ENCODE results near the gene NSUN5. TPM values are rescaled to one million over a fixed set of nuclear protein-coding genes. Genes with fewer than 3 reads are reported as not detected.
"Not testable (repeated sequence)": the region's sequence is repeated elsewhere in the genome, so short reads cannot be mapped to it uniquely, and the experiment has no call there.

Gene NSUN5
- total and polyA plus RNA-seq, 2 experiments from 2014 or later = 21.1 to 25.5 TPM

DNA sequence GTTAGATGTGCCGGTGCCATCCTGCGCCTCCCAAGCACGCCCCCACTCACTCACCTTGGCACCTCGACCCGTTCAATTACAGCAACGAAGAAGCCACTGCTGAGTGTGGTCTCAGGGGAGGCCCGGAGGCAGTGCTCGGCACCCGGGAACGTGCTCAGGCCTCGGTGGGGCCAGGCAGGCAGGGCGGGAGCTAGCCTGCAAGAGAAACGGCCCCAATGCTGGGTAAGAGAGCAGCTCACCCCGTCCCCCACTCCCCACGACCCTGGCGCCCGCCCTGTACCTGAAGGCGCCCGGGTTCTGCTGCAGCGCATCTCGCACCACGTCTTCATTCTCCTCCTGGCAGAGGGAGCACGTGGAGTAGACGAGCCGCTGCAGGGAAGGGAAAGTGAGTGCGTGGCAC lies 5.1 kb downstream of the NSUN5 start:
- TF ChIP-seq EZH2 (IDR thresholded peaks at IDR 0.05; ENCODE audit: insufficient read depth, poor library complexity, severe bottlenecking) (no peak), EZH2phosphoT487 (IDR thresholded peaks at IDR 0.05; ENCODE audit: insufficient read depth, low read depth) (no peak)
- H4K20me1 ChIP-seq (ENCODE audit: insufficient read depth) = no peaks in the 10 kb centered on the region
- no peaks in the 10 kb centered on the region for H3K4me1 ChIP-seq (ENCODE audit: insufficient read depth)
- no peak overlapping the region for H2AFZ ChIP-seq
- H3K9me3 ChIP-seq (ENCODE audit: low read depth) = no peaks in the 10 kb centered on the region
- no peak overlapping the region for H3K4me2 ChIP-seq (ENCODE audit: unreplicated experiment)
- H3K79me2 ChIP-seq (ENCODE audit: insufficient read depth) = 0 out of 2 replicates have a peak, but pooled peaks cover 4% of the 10 kb centered on the region
- H3K4me3 ChIP-seq = no peak overlapping the region
- 84 to 88% methylated on average over 19 to 26 of the region's 26 CpGs for WGBS, 2 experiments (ENCODE audit: low coverage in 1 of 2, low lambda C conversion rate in 2 of 2, missing lambda C conversion rate in 2 of 2)
- H3K9ac ChIP-seq = no peak overlapping the region
- H3K27ac ChIP-seq = no peak overlapping the region
- no peaks in the 10 kb centered on the region for H3K36me3 ChIP-seq (ENCODE audit: low read depth)
- H3F3A ChIP-seq (ENCODE audit: insufficient read depth) = no peaks in the 10 kb centered on the region
- in situ Hi-C loops (cut with MboI) = no loop called here
- no peaks in the 10 kb centered on the region for H3K9me2 ChIP-seq (ENCODE audit: insufficient read depth)
- no peaks in the 10 kb centered on the region for H3K27me3 ChIP-seq (replicated peaks; ENCODE audit: insufficient read depth)
- no peak for DNase-seq

DNA sequence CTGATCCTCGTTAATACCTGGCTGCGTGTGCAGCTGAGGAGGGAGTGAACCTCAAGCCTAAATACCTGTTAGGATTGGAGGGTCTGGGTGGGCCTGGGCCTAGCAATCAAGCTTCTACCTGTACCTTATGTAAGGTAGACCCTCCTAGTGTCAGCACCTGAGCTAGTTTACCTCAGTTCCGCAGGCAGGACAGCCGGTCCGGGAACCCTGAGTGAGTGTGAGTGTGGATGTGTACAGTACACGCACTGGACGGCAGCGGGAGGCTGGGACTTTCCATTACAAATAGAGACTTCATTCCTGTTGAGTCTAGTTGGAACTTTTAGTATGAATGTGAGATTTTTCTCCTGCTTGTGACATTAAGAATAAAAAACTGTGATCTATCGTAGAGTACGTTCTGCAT lies 5.8 kb downstream of the NSUN5 start:
- WGBS, 2 experiments (ENCODE audit: low coverage in 1 of 2, low lambda C conversion rate in 2 of 2, missing lambda C conversion rate in 2 of 2) = 97 to 99% methylated on average over 7 to 10 of the region's 10 CpGs
- in situ Hi-C loops (cut with MboI); H3K27me3 ChIP-seq (replicated peaks; ENCODE audit: insufficient read depth); H2AFZ ChIP-seq; H3K9ac ChIP-seq; H4K20me1 ChIP-seq (ENCODE audit: insufficient read depth); H3K27ac ChIP-seq; H3K79me2 ChIP-seq (ENCODE audit: insufficient read depth); H3F3A ChIP-seq (ENCODE audit: insufficient read depth); H3K9me2 ChIP-seq (ENCODE audit: insufficient read depth); H3K4me2 ChIP-seq (ENCODE audit: unreplicated experiment); DNase-seq; H3K36me3 ChIP-seq (ENCODE audit: low read depth); H3K4me1 ChIP-seq (ENCODE audit: insufficient read depth); H3K4me3 ChIP-seq; H3K9me3 ChIP-seq (ENCODE audit: low read depth): not testable (repeated sequence)

DNA sequence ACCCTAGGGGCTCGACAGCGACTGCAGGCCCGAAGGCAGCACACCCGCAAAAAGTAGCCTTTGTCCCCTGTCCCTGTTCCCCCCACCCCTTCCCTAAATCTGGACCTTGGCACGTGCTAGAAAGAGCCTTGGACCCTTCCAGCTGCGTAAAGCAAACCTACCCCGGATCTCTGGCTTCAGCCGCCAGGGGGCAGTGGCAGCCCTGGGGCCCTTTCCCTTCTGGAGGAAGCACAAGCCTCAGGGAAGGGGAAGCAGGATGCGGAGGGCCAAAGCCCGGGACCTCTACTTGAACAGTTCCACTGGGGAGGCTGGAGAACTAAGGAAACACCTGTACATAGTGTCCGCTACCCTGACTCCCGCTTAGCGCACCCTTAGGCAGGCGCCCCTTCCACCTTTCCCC lies 7.5 kb downstream of the NSUN5 start:
- H3K9me3 ChIP-seq (ENCODE audit: low read depth); H3K4me3 ChIP-seq; H4K20me1 ChIP-seq (ENCODE audit: insufficient read depth); H3K9me2 ChIP-seq (ENCODE audit: insufficient read depth); in situ Hi-C loops (cut with MboI); H3K4me1 ChIP-seq (ENCODE audit: insufficient read depth); H3K27ac ChIP-seq; H3F3A ChIP-seq (ENCODE audit: insufficient read depth); H3K79me2 ChIP-seq (ENCODE audit: insufficient read depth); H3K9ac ChIP-seq; H3K27me3 ChIP-seq (replicated peaks; ENCODE audit: insufficient read depth); H2AFZ ChIP-seq; DNase-seq; H3K36me3 ChIP-seq (ENCODE audit: low read depth); H3K4me2 ChIP-seq (ENCODE audit: unreplicated experiment): not testable (repeated sequence)
- 88 to 98% methylated on average over 4 to 11 of the region's 14 CpGs for WGBS, 2 experiments (ENCODE audit: low coverage in 1 of 2, low lambda C conversion rate in 2 of 2, missing lambda C conversion rate in 2 of 2)

DNA sequence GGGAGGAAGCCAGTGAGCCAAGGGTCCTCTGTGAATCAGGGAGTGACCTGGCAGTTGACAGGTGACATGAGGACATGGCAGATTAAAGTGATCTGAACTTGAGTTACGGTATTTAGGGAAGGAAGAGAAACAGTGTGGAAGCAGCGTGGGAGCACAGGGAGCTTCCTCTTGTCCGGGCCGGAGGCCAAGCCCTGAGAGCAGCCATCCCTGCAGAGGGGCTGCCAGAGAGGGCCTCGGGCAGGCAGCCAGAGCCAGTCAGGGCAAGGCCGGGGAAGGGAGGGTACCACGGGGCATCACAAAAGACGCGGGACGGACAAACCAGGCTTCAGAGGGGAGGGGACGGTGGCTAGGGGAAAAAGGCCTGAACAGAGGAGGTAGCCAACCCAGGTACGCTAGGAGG lies 8.8 kb downstream of the NSUN5 start:
- H4K20me1 ChIP-seq (ENCODE audit: insufficient read depth); in situ Hi-C loops (cut with MboI); H3F3A ChIP-seq (ENCODE audit: insufficient read depth); H3K4me1 ChIP-seq (ENCODE audit: insufficient read depth); H3K4me3 ChIP-seq; H2AFZ ChIP-seq; H3K9me2 ChIP-seq (ENCODE audit: insufficient read depth); H3K9me3 ChIP-seq (ENCODE audit: low read depth); H3K79me2 ChIP-seq (ENCODE audit: insufficient read depth); H3K27ac ChIP-seq; H3K4me2 ChIP-seq (ENCODE audit: unreplicated experiment); H3K27me3 ChIP-seq (replicated peaks; ENCODE audit: insufficient read depth); DNase-seq; H3K9ac ChIP-seq; H3K36me3 ChIP-seq (ENCODE audit: low read depth): not testable (repeated sequence)
- 87 to 92% methylated on average over 3 to 8 of the region's 12 CpGs for WGBS, 2 experiments (ENCODE audit: low coverage in 1 of 2, low lambda C conversion rate in 2 of 2, missing lambda C conversion rate in 2 of 2)

DNA sequence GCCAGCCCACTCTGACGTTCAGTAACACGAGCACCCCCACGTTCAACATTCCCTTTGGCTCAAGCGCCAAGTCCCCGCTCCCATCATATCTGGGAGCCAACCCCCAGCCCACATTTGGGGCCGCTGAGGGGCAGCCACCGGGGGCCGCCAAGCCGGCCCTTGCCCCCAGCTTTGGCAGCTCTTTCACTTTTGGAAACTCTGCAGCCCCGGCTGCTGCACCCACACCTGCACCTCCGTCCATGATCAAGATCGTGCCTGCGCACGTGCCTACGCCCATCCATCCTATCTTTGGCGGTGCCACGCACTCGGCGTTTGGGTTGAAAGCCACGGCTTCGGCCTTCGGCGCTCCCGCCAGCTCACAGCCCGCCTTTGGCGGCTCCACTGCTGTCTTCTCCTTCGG lies 10.9 kb downstream of the NSUN5 start:
- H3K79me2 ChIP-seq (ENCODE audit: insufficient read depth); in situ Hi-C loops (cut with MboI); H3K4me2 ChIP-seq (ENCODE audit: unreplicated experiment); H3K9me2 ChIP-seq (ENCODE audit: insufficient read depth); H3K36me3 ChIP-seq (ENCODE audit: low read depth); H3K4me3 ChIP-seq; H3K9me3 ChIP-seq (ENCODE audit: low read depth); H3K27me3 ChIP-seq (replicated peaks; ENCODE audit: insufficient read depth); H3K9ac ChIP-seq; DNase-seq; H4K20me1 ChIP-seq (ENCODE audit: insufficient read depth); H3F3A ChIP-seq (ENCODE audit: insufficient read depth); H3K4me1 ChIP-seq (ENCODE audit: insufficient read depth); H2AFZ ChIP-seq; H3K27ac ChIP-seq: not testable (repeated sequence)
- WGBS, 2 experiments (ENCODE audit: low coverage in 1 of 2, low lambda C conversion rate in 2 of 2, missing lambda C conversion rate in 2 of 2) = 91 to 98% methylated on average over 14 to 27 of the region's 27 CpGs

DNA sequence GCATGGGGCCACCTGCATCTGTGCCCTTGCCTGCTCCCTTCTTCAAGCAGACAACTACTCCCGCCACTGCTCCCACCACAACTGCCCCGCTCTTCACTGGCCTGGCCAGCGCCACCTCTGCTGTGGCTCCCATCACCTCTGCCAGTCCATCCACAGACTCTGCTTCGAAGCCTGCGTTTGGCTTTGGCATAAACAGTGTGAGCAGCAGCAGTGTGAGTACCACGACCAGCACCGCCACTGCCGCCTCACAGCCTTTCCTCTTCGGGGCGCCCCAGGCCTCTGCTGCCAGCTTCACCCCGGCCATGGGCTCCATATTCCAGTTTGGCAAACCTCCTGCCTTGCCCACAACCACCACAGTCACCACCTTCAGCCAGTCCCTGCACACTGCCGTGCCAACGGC lies 11.4 kb downstream of the NSUN5 start:
- H3K79me2 ChIP-seq (ENCODE audit: insufficient read depth); H3K9me3 ChIP-seq (ENCODE audit: low read depth); H3K27ac ChIP-seq; H4K20me1 ChIP-seq (ENCODE audit: insufficient read depth); H3K36me3 ChIP-seq (ENCODE audit: low read depth); H3K4me2 ChIP-seq (ENCODE audit: unreplicated experiment); H3K4me1 ChIP-seq (ENCODE audit: insufficient read depth); H2AFZ ChIP-seq; in situ Hi-C loops (cut with MboI); H3K9me2 ChIP-seq (ENCODE audit: insufficient read depth); H3K4me3 ChIP-seq; H3K9ac ChIP-seq; H3F3A ChIP-seq (ENCODE audit: insufficient read depth); DNase-seq; H3K27me3 ChIP-seq (replicated peaks; ENCODE audit: insufficient read depth): not testable (repeated sequence)
- no CpG with 5 or more reads among the region's 13 CpGs for WGBS, 2 experiments (ENCODE audit: low coverage in 1 of 2, low lambda C conversion rate in 2 of 2, missing lambda C conversion rate in 2 of 2)

DNA sequence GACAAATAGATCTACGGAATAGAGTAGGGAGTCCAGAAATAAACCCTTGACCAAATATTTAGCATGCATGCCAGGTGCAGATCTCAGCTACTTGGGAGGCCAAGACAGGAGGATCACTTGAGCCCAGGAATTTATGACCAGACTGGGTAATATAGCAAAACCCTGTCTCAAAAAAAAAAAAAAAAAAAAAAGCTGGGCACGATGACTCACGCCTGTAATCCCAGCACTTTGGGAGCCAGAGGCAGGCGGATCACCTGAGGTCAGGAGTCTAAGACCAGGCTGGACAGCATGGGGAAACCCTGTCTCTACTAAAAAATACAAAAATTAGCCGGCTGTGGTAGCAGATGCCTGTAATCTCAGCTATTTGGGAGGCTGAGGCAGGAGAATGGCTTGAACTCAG lies 31.4 kb downstream of the NSUN5 start:
- H3K9me3 ChIP-seq (ENCODE audit: low read depth); H3K9me2 ChIP-seq (ENCODE audit: insufficient read depth); H3K79me2 ChIP-seq (ENCODE audit: insufficient read depth); H4K20me1 ChIP-seq (ENCODE audit: insufficient read depth); DNase-seq; in situ Hi-C loops (cut with MboI); H3K27ac ChIP-seq; H3F3A ChIP-seq (ENCODE audit: insufficient read depth); H3K27me3 ChIP-seq (replicated peaks; ENCODE audit: insufficient read depth); H3K9ac ChIP-seq; H3K4me2 ChIP-seq (ENCODE audit: unreplicated experiment); H3K4me1 ChIP-seq (ENCODE audit: insufficient read depth); H2AFZ ChIP-seq; H3K4me3 ChIP-seq; H3K36me3 ChIP-seq (ENCODE audit: low read depth): not testable (repeated sequence)
- WGBS, 2 experiments (ENCODE audit: low coverage in 1 of 2, low lambda C conversion rate in 2 of 2, missing lambda C conversion rate in 2 of 2) = 24 to 30% methylated on average over 1 to 4 of the region's 5 CpGs

Data from GM23248 (cell line).